Esophagus squamous epithelium (tissue), 5 donors: Measurements from ENCODE around the gene SPOCK1. TPM values are rescaled to one million over a fixed set of nuclear protein-coding genes. Genes with fewer than 3 reads are reported as not detected.

ENCODE experiments used
- DNase-seq: peaks from one replicate; lab custom pipeline; 2025; lab: John Stamatoyannopoulos, UW
- H3K27ac ChIP-seq, 4 donors: fragments of 200-600 bp; sonication (generic); one replicate each; pipeline ENCODE4 v1.5.1; 2016 to 2019; ENCODE audit warnings: mild to moderate bottlenecking in 1 of 4
- H3K27me3 ChIP-seq, 4 donors: fragments of 200-600 bp; sonication (generic); 1 replicate in 3 of 4; 2 replicates in 1 of 4; pipeline versions ENCODE4 v1.5.1 to v1.6.0; 2017 to 2021; ENCODE audit warnings: antibody characterized with exemption in 1 of 4
- H3K36me3 ChIP-seq, 3 donors: fragments of 200-600 bp; sonication (generic); one replicate each; pipeline ENCODE4 v1.5.1; 2016 to 2019
- H3K4me1 ChIP-seq, 3 donors: fragments of 200-600 bp; sonication (generic); one replicate each; pipeline ENCODE4 v1.5.1; 2017 to 2019
- H3K4me3 ChIP-seq, 4 donors: fragments of 200-600 bp; sonication (generic); 1 replicate in 3 of 4; 2 replicates in 1 of 4; pipeline ENCODE4 v1.5.1; 2016 to 2019; ENCODE audit warnings: mild to moderate bottlenecking in 2 of 4, moderate library complexity in 1 of 4
- H3K9me3 ChIP-seq, 3 donors: fragments of 200-600 bp; sonication (generic); one replicate each; pipeline ENCODE4 v1.5.1; 2016 to 2019
- POLR2A ChIP-seq, 4 donors: fragments of 450-650 bp; IDR thresholded peaks; one replicate each; pipeline ENCODE4 v1.6.1; 2017; ENCODE audit warnings: antibody characterized with exemption in 4 of 4, mild to moderate bottlenecking in 4 of 4, moderate library complexity in 3 of 4
- WGBS, 2 donors: methylation state at CpG; one replicate each; pipeline ENCODE4 v1.1.5; 2018; 5-methylcytosine and 5-hydroxymethylcytosine counted together
- intact Hi-C: fragments of 100-400 bp; cut with DNase I; formaldehyde crosslinking; loops from one replicate; pipeline ENCODE4 v1.15.0; 2022
- total RNA-seq, 4 donors: library from RNA; depleted of rRNA; stranded (reverse); fragments of >200 nt; gene quantifications; one replicate each; pipeline ENCODE4 v1.1.0, GENCODE V29; 2016
- TF ChIP-seq, protein P1 (sequence below), 6 experiments: fragments of 450-650 bp in 4 of 6; fragments of 200-600 bp in 2 of 6; sonication (generic) in 2 of 6; IDR thresholded peaks; one replicate each; pipeline ENCODE4 v1.5.1; 2016 to 2019; ENCODE audit warnings: antibody characterized with exemption in 6 of 6, mild to moderate bottlenecking in 4 of 6, moderate library complexity in 4 of 6
- donor health status: DM: yes; HTN: yes; CAD: no.

Gene SPOCK1
- total RNA-seq, 4 donors from 2014 or later: 0.99 to 21.9 (median 8.1) TPM

DNA sequence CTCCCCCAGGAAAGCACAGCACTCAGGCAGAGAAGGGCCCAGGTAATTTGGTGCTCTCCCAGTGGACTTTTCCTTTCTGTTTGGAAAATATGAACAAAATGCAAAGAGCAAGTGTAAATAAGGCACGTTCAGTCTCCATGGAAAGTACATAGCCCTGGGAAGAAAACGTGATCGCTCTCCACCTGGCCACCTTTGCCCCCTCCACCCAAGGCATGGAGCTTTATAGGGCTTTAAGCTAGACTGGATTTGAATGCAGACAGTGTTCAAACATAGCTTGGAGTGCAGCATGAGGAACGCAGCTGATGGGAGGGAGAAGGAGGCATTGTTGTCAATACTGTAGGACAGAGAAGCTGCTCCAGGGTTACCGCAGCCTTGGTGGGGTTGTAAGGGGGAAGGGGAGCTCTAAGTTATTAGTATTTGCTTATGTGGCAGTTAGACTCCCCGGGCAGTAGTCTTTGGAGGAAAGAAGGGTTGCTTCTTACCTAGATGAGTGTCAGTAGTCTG, 500.2 kb downstream of the SPOCK1 start:
- H3K36me3 ChIP-seq: no peaks in the 10 kb centered on the region
- intact Hi-C loops: no loop called here
- WGBS, 2 donors: 30 to 42% methylated on average over 5 of the region's 6 CpGs
- no peak for DNase-seq
- H3K4me1 ChIP-seq: no peaks in the 10 kb centered on the region
- no peaks in the 10 kb centered on the region for H3K9me3 ChIP-seq
- H3K27ac ChIP-seq: no peak overlapping the region
- H3K27me3 ChIP-seq: peaks cover 0 to 29% (median 2%) of the 10 kb centered on the region in 4 donors
- TF ChIP-seq POLR2A (IDR thresholded peaks at IDR 0.05): no peak
- TF ChIP-seq, protein P1, sequence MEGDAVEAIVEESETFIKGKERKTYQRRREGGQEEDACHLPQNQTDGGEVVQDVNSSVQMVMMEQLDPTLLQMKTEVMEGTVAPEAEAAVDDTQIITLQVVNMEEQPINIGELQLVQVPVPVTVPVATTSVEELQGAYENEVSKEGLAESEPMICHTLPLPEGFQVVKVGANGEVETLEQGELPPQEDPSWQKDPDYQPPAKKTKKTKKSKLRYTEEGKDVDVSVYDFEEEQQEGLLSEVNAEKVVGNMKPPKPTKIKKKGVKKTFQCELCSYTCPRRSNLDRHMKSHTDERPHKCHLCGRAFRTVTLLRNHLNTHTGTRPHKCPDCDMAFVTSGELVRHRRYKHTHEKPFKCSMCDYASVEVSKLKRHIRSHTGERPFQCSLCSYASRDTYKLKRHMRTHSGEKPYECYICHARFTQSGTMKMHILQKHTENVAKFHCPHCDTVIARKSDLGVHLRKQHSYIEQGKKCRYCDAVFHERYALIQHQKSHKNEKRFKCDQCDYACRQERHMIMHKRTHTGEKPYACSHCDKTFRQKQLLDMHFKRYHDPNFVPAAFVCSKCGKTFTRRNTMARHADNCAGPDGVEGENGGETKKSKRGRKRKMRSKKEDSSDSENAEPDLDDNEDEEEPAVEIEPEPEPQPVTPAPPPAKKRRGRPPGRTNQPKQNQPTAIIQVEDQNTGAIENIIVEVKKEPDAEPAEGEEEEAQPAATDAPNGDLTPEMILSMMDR (IDR thresholded peaks at IDR 0.05): no peak
- H3K4me3 ChIP-seq: no peak overlapping the region

DNA sequence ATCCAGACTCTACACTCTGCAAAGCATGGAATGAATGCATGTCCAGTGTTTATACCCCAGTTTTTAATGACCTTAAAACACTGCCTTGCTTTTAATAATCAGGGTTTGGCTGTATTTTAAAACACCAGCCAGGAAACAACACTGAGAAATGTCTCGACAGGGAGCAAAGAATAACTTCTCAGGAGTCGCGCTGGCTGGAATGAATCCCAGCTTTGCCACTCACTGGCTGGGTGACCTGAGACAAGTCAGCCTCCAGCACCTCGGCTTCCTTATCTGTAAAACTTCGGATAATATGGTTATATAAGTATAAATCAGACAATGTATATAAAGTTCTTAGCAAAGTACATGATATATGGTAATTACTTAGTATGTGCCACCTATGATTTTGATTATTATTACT, 505.0 kb downstream of the SPOCK1 start:
- TF ChIP-seq POLR2A (IDR thresholded peaks at IDR 0.05): no peak
- TF ChIP-seq, protein P1 (IDR thresholded peaks at IDR 0.05): no peak
- Histone ChIP-seq H3K4me1 (no peaks in the 10 kb centered on the region), H3K36me3 (no peaks in the 10 kb centered on the region), H3K27ac (no peak overlapping the region), H3K27me3 (peaks cover 0 to 50% (median 2%) of the 10 kb centered on the region in 4 donors), H3K9me3 (no peaks in the 10 kb centered on the region), H3K4me3 (no peak overlapping the region)
- WGBS, 2 donors: 46 to 48% methylated on average over 5 of the region's 5 CpGs
- intact Hi-C loops: no loop called here
- DNase-seq: no peak

DNA sequence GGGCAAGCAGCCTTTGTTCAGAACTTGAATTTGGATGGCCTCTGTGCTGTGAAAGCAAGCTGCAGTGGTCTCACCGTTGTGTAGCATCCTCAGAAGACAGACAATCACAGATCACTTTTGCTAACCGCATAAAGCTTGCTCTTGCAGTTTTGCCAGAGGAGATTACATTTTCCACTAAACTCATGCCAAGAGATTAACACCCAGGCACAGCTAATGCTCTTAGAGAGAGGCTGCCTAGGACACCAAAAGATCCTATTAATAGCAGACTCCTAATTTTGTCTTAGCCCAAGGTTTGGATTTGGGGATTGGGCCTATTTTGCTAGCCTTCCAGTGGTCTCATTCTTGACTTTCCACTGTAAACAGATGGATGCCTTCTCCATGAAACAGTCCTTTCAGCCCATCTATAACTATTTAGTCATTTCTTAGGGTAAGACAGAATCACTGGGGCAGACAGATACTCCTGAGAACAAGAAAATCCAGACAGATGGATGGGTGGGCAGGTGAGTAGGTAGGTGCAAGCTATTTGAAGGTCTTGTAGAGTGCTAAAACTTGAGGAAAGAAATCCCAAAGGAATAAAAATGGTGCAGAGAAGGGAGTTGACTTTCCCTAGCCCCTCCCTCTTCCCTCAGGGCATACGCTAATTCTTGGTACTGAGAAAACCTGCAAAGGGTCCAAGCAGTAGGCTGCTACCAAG, 506.2 kb downstream of the SPOCK1 start:
- peaks cover 0 to 45% (median 2%) of the 10 kb centered on the region in 4 donors for H3K27me3 ChIP-seq
- H3K4me3 ChIP-seq: no peak overlapping the region
- whole genome bisulfite sequencing, 2 donors: 41 to 42% methylated on average over 2 to 3 of the region's 3 CpGs
- H3K27ac ChIP-seq: no peak overlapping the region
- no peaks in the 10 kb centered on the region for H3K9me3 ChIP-seq
- intact Hi-C loops: no loop called here
- H3K4me1 ChIP-seq: no peaks in the 10 kb centered on the region
- TF ChIP-seq, protein P1 (IDR thresholded peaks at IDR 0.05): no peak
- TF ChIP-seq POLR2A (IDR thresholded peaks at IDR 0.05): no peak
- no peaks in the 10 kb centered on the region for H3K36me3 ChIP-seq
- DNase-seq: no peak

DNA sequence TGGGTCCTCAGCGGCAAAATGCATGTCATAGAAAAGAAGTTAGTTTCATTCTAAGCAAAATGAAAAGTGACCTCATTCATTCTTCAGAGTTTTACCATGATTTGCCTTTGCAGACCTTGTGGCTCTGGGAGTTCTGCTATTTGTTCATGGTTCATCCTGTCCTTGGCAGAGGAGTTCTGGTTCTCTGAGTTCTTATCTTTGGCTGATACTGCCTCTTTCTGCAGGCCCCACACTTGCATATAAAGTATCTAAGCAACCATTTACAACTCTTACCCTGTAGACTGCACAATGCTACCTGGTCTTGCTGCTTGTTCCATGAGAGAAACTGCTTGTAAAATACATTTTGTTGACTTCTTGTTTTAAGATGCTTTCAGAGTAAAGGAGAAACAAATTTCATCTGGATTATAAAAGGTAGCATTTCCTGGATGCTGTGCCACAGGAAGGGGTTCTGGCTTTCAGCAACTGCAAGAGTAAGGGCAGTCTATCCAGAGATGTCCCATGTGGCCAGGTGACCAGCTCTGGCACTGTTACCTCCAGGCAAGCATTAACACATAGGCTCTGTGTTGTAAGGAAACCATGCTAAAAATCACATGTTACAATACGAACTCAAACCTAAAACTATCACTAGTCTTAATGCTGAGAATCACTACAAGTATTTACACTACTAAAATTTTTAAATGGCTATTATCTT, 513.2 kb downstream of the SPOCK1 start:
- intact Hi-C loops: no loop called here
- WGBS, 2 donors: 85 to 87% methylated on average over 2 of the region's 2 CpGs

More for the DNA sequence above, 513.2 kb downstream of the SPOCK1 start:
- Histone ChIP-seq H3K4me3 (no peak overlapping the region), H3K27ac (no peak overlapping the region), H3K4me1 (no peaks in the 10 kb centered on the region), H3K27me3 (peaks cover 0 to 5% (median 0%) of the 10 kb centered on the region in 4 donors), H3K9me3 (no peaks in the 10 kb centered on the region), H3K36me3 (no peaks in the 10 kb centered on the region)
- TF ChIP-seq, protein P1 (IDR thresholded peaks at IDR 0.05): no peak
- TF ChIP-seq POLR2A (IDR thresholded peaks at IDR 0.05): no peak
- DNase-seq: no peak
